Upper lobe of left lung (tissue), 6 donors: ENCODE data around the gene IRS1. TPM values are rescaled to one million over a fixed set of nuclear protein-coding genes. Genes with fewer than 3 reads are reported as not detected.

Source experiments
- ATAC-seq, 2 donors: fragments of 200-7000 bp; cut with Tn5 transposase; one replicate each; pipeline ENCODE4 v1.9.1; 2022; ENCODE audit warnings: mild to moderate bottlenecking in 2 of 2, moderate library complexity in 2 of 2; ENCODE audit not compliant: low FRiP score in 2 of 2
- DNase-seq, 2 donors: peaks; one replicate each; pipeline ENCODE4 v3.0.0-alpha.2; 2019 to 2020
- H3K27ac ChIP-seq, 4 donors: fragments of 200-600 bp; sonication (generic); one replicate each; pipeline ENCODE4 v1.5.1; 2016 to 2019
- H3K27me3 ChIP-seq, 4 donors: fragments of 200-600 bp; sonication (generic); one replicate each; pipeline ENCODE4 v1.5.1; 2017 to 2019
- H3K36me3 ChIP-seq, 4 donors: fragments of 200-600 bp; sonication (generic); one replicate each; pipeline ENCODE4 v1.5.1; 2016 to 2019
- H3K4me1 ChIP-seq, 4 donors: fragments of 200-600 bp; sonication (generic); one replicate each; pipeline ENCODE4 v1.5.1; 2018 to 2019
- H3K4me3 ChIP-seq, 4 donors: fragments of 200-600 bp; sonication (generic); one replicate each; pipeline ENCODE4 v1.5.1; 2017 to 2019; ENCODE audit warnings: mild to moderate bottlenecking in 2 of 4, moderate library complexity in 1 of 4
- H3K9me3 ChIP-seq, 4 donors: fragments of 200-600 bp; sonication (generic); one replicate each; pipeline ENCODE4 v1.5.1; 2018 to 2019
- CTCF ChIP-seq, 6 experiments: fragments of 450-650 bp in 4 of 6; fragments of 200-600 bp in 2 of 6; sonication (generic) in 2 of 6; IDR thresholded peaks; one replicate each; pipeline ENCODE4 v1.5.1; 2016 to 2019; ENCODE audit warnings: antibody characterized with exemption in 6 of 6
- EP300 ChIP-seq, 4 donors: sonication (generic); formaldehyde crosslinking; IDR thresholded peaks; one replicate each; pipeline ENCODE4 v1.5.1; 2017; ENCODE audit warnings: antibody characterized with exemption in 4 of 4, control low read depth in 2 of 4
- POLR2A ChIP-seq, 4 donors: fragments of 450-650 bp; IDR thresholded peaks; one replicate each; pipeline ENCODE4 v1.5.1; 2016 to 2017; ENCODE audit warnings: antibody characterized with exemption in 4 of 4, mild to moderate bottlenecking in 2 of 4
- POLR2AphosphoS5 ChIP-seq, 2 donors: sonication (generic); formaldehyde crosslinking; IDR thresholded peaks; one replicate each; pipeline ENCODE4 v1.5.1; 2017; ENCODE audit warnings: antibody characterized with exemption in 2 of 2
- WGBS, 2 donors: methylation state at CpG; one replicate each; pipeline ENCODE4 v1.1.5; 2017 to 2018; 5-methylcytosine and 5-hydroxymethylcytosine counted together
- total RNA-seq, 6 donors: library from RNA; depleted of rRNA in 4 of 6; stranded (reverse); fragments of >200 nt in 4 of 6; gene quantifications; one replicate each; pipeline versions ENCODE4 v1.1.0 to v1.2.1, GENCODE V29; 2016 to 2021
- donor health status: DM: no; HTN: no; CAD: no; lungs with moderate emphysema.
- donor health status: DM: no; HTN: yes; CAD: no; lungs with severe emphysema.

The IRS1 gene
- total RNA-seq, 6 donors from 2014 or later, result 9.3 to 14.3 (median 12.4) TPM

- Histone ChIP-seq H3K27ac (peak overlapping the region in 2 of 4 donors; percentile 11 to 27), H3K36me3 (no peaks in the 10 kb centered on the region), H3K4me3 (no peak overlapping the region), H3K9me3 (no peaks in the 10 kb centered on the region), H3K27me3 (no peaks in the 10 kb centered on the region), H3K4me1 (peaks cover 0 to 12% (median 7%) of the 10 kb centered on the region in 4 donors)
- ATAC-seq, result no peak
- no peak for TF ChIP-seq POLR2A (IDR thresholded peaks at IDR 0.05)
- no peak for TF ChIP-seq CTCF (IDR thresholded peaks at IDR 0.05)
- TF ChIP-seq EP300 (IDR thresholded peaks at IDR 0.05), result no peak
- 56 to 61% methylated on average over 6 of the region's 6 CpGs for WGBS, 2 donors
- no peak for DNase-seq
These were observed 66.3 kb downstream of the IRS1 start for GRCh38 chr2:226733189-226733858.

DNA sequence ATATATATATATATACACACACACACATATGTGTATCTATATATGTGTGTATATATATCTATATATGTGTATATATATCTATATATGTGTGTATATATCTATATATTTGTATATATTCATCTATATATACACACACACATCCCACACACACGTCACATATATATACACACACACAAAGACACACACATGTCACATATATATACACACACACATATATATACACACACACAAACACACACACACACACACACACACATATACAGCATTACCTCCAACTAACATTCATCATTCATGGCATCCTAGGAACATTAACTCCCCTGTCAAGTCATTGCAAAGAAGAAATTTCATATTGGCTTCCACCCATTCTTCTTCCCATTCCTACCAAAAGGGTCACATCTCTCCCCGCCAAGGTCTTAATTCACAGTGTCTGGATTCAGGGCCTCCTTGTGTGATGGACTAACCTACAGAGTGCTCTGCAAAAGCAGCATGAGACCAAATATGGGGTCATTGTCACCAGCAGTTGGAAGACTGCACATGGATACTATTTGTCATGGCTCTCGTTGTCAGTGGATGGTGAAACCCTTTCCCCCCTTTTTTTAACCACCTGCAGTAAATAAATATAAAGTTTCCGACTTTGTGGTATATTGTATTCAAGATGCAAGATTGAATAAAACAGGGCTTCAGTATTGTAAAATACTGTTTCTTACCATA is 67.0 kb downstream of the IRS1 start:
- no peaks in the 10 kb centered on the region for H3K27me3 ChIP-seq
- TF ChIP-seq POLR2AphosphoS5 (IDR thresholded peaks at IDR 0.05), result no peak
- no peak for TF ChIP-seq EP300 (IDR thresholded peaks at IDR 0.05)
- no peak for TF ChIP-seq CTCF (IDR thresholded peaks at IDR 0.05)
- TF ChIP-seq POLR2A (IDR thresholded peaks at IDR 0.05), result no peak
- ATAC-seq (no peak), DNase-seq (no peak)
- no peak overlapping the region for H3K27ac ChIP-seq
- no peak overlapping the region for H3K4me3 ChIP-seq
- H3K4me1 ChIP-seq, result peaks cover 0 to 10% (median 7%) of the 10 kb centered on the region in 4 donors
- H3K9me3 ChIP-seq, result no peaks in the 10 kb centered on the region
- no peaks in the 10 kb centered on the region for H3K36me3 ChIP-seq
- WGBS, 2 donors, result 85 to 87% methylated on average over 4 of the region's 4 CpGs

GRCh38 chr2:226730481-226730880 is 69.1 kb downstream of the IRS1 start:
- H3K27me3 ChIP-seq, result no peaks in the 10 kb centered on the region
- no peaks in the 10 kb centered on the region for H3K36me3 ChIP-seq
- H3K27ac ChIP-seq, result no peak overlapping the region
- no peaks in the 10 kb centered on the region for H3K9me3 ChIP-seq
- WGBS, 2 donors, result 71 to 79% methylated on average over 4 of the region's 4 CpGs
- H3K4me1 ChIP-seq, result peaks cover 0 to 20% (median 9%) of the 10 kb centered on the region in 4 donors
- DNase-seq (no peak), ATAC-seq (no peak)
- TF ChIP-seq CTCF (IDR thresholded peaks at IDR 0.05) (no peak), POLR2AphosphoS5 (IDR thresholded peaks at IDR 0.05) (no peak), EP300 (IDR thresholded peaks at IDR 0.05) (no peak), POLR2A (IDR thresholded peaks at IDR 0.05) (no peak)
- H3K4me3 ChIP-seq, result no peak overlapping the region

DNA sequence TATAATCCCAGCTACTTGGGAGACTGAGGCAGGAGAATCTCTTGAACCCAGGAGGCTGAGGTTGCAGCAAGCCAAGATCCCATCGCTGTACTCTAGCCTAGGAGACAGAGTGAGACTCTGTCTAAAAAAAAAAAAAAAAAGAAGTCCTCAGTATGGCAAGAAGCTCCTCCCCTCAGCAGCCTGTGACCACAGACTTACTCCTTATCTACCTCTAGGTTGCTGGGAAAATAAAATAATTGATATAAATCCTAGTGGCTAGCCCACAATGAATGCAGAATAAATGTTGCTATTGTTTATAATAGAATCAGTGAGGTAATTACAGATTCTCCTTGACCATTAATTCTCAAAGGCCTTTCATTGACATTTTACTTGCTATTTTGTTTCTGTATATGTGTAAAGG is 70.6 kb downstream of the IRS1 start:
- Histone ChIP-seq H3K9me3 (no peaks in the 10 kb centered on the region), H3K27ac (no peak overlapping the region), H3K27me3 (no peaks in the 10 kb centered on the region), H3K4me1 (peaks cover 5 to 26% (median 16%) of the 10 kb centered on the region in 4 donors), H3K36me3 (no peaks in the 10 kb centered on the region), H3K4me3 (no peak overlapping the region)
- TF ChIP-seq POLR2AphosphoS5 (IDR thresholded peaks at IDR 0.05) (no peak), EP300 (IDR thresholded peaks at IDR 0.05) (no peak), CTCF (IDR thresholded peaks at IDR 0.05) (no peak), POLR2A (IDR thresholded peaks at IDR 0.05) (no peak)
- DNase-seq (no peak), ATAC-seq (no peak)
- 86 to 100% methylated on average over 1 of the region's 1 CpG for WGBS, 2 donors
